SW480 (cell line): ENCODE measurements around the gene EXO1.

ENCODE experiments used
- DNase-seq: peaks from one replicate; pipeline ENCODE4 v3.0.0-alpha.2; 2016; ENCODE audit warnings: low spot score

EXO1 gene

GRCh38 chr1:241891296-241891695 lies 43.3 kb downstream of the EXO1 start:
- no peak for DNase-seq

- no peak for DNase-seq
These were observed 46.0 kb downstream of the EXO1 start for GRCh38 chr1:241894016-241894415.

DNA sequence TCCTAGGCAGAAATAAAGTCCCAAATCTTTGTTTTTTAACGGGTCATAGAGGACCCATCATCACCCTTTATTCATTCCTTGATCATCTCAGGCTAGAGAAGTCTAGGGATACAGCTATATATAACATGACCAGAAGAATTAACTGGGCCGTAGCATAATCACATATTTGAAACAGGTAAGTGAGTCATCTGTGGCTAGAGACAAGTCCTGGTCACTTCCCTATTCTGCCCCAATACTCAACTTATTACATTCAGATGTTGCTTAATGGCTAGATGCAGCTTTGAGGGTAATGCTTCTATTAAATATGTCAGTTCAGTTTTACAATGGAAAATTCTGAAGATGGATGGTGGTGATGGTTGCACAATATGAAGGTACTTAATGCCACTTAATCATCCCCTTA lies 47.0 kb downstream of the EXO1 start:
- peak; percentile 14 for DNase-seq

DNA sequence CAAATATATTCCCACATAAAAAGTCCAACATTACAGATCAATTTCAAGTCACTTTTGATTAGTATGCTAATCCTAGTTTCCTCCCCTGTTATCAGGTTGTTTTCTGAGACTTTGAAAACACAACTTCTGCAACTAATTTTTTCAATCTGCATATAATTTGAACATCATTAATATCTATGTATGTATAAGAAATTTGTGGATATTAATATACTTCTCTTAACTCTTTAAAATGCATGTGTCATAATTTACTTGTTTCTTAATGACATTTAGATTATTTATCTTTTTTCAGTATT lies 48.6 kb downstream of the EXO1 start:
- no peak for DNase-seq

GRCh38 chr1:241899210-241899609 lies 51.2 kb downstream of the EXO1 start:
- no peak for DNase-seq

DNA sequence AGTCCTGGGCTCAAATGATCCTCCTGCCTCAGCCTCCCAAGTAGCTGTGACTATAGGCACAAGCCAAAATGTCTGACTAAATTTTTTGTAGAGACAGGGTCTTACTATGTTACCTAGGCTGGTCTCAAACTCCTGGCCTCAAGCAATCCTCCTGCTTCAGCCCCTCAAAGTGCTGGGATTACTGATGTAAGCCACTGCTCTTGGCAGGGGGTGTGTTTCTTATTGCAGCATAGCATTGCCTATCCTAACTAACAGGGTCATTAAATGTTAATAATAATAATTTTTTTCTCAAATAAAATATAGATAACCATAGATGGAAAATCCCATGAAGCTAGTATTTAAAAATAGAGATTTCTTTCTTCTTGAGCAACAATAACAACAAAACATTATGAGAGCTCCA lies 52.4 kb downstream of the EXO1 start:
- no peak for DNase-seq

- no peak for DNase-seq
These were observed 54.5 kb downstream of the EXO1 start for GRCh38 chr1:241902391-241903065.

- no peak for DNase-seq
These were observed 68.2 kb downstream of the EXO1 start for GRCh38 chr1:241916196-241916595.

- DNase-seq = no peak
These were observed 69.5 kb downstream of the EXO1 start for GRCh38 chr1:241917487-241917886.

- no peak for DNase-seq
These were observed 70.9 kb downstream of the EXO1 start for GRCh38 chr1:241918879-241919278.

DNA sequence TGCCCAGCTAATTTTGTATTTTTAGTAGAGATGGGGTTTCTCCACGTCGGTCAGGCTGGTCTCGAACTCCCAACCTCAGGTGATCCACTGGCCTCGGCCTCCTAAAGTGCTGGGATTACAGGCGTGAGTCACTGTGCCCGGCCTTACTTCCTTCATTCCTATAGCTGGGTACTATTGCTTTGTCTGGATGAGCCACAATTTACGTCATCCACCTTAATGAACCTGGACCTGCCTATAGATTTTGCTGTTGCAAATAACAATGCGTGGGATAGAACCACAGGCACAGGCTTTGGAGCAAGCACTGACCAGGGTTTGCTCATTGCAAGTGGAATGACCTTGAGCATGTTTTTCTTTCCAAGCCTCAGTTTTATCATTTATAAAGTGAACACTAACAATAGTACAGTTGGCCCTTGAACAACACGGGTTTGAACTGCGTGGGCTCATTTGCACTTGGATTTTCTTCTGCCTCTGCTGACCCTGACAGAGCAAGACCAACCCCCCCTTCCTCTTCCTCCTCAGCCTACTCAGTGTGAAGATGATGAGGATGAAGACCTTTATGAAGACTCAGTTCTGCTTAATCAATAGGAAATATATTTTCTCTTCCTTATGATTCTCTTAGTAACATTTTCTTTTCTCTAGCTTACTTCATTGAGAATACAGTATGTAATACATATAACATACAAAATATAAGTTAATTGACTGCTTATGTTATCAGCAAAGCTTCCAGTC lies 76.2 kb downstream of the EXO1 start:
- DNase-seq = no peak

DNA sequence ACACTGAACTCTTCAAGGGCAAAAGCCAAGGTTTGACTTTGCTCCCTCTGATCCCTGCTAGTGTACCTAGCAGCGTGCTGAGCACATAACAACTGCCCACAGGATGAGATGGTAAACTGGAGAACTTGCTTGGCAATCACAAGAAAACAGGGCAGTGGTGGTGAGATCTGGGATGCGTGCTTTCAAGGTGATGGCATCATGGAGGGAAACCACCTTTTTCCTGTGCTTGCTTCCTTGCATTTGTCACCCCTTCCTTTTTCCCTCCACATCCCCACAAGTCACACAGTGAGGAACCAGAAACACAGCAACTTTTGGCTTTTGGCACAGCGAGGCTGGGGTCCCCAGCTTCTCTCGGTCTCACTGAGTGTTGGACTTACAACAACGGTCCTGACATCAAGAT lies 78.1 kb downstream of the EXO1 start:
- DNase-seq = no peak

DNA sequence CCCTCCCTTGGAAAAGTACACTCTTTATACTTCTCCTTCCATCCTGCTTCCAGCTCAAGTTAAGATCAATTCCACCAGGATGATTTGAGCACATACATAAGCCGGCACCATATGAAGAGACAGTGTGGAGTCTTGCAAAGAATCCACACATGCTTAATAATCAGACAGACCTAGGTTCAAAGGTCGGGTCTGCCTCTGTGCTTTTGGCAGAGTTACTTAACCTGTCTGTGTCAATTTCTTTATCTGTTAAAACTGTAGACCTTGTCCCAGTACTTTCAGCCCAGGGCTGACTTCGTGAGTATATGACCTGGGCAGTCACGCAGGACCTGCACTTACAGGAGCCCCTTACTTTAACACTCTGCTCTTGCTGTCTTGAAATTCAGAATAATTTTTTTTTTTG lies 79.3 kb downstream of the EXO1 start:
- no peak for DNase-seq

DNA sequence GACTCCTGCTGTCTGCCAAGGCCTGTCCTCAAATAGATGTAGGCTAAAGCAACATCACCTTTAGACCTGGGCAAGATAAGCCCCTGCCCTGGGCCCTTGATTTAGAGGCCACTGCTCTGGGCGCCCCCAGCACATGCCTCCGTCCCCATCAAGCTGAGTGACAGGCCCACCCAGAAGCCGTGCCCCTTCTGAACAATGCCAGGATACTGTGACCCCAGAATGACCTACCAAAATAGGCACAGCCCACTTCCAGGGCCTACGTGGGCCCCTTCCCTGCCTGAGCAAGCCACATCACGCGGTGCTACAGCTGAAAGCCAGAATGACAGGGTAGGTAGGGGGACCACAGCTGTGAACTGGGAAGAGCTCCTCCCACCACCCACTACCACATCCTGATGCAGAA lies 84.8 kb downstream of the EXO1 start:
- no peak for DNase-seq

DNA sequence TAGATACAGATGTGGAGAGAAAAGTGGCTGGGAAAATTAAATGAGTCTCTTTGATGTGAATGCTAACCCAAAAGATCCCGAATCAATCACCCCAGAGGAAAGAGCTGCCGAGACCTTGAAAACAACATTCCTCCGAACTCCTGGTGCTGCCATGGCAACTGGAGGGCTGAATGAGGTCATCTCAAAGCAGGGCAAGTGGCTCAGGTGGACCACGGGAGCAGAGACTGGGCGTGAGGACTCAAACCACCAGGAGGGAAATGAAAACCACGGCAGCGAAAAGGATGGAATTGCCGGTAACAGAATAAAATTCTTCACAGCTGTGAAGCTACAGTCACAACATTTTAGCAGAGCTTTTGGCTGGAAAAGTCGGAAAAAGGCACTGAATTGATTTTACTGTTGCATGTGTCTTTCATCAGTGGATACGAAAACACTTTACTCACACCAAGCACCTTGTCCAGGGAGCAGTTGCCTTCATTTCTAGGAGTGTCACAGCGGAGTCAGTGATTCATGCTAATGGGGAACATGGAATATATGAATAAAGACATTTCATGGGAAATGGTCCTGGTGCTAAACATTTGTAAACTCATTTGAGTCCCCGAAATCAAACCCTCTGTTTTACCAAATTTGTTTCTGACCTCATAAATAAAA lies 86.3 kb downstream of the EXO1 start:
- peak; percentile 43 for DNase-seq

DNA sequence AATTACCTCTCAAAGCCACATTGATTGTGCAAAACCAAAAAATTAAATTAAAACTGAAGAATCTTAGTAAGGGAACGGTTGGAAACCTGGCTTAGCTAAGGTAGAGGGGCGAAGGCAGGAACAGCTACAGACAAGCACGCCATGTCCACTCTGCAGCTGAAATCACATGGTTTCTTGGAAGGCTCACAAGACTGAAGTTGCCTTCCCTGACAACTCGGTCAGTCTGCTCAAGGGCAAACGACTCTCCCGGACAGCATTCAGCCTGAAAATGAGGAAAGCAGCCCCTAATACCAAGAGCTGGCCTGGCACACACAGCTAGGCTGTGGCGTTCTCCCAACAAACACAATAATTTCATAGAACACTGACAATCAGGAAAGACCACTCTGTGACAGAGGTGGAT lies 86.9 kb downstream of the EXO1 start:
- DNase-seq = no peak
